ENCODE results near the gene VGF. TPM values are rescaled to one million over a fixed set of nuclear protein-coding genes. Genes with fewer than 3 reads are reported as not detected.

Gene VGF
- total RNA-seq, 1 experiment from 2014 or later, result 4.4 TPM

GRCh38 chr7:101211501-101211900 lies 46.1 kb upstream of the VGF start:
- ATAC-seq (no peak), DNase-seq (ENCODE audit: low read depth, low spot score) (no peak)
- no peak for TF ChIP-seq CTCF (IDR thresholded peaks at IDR 0.05)
- TF ChIP-seq TCF7L2 (IDR thresholded peaks at IDR 0.05; ENCODE audit: low read depth, low read length), result no peak
- no peak for TF ChIP-seq REST (IDR thresholded peaks at IDR 0.05; ENCODE audit: insufficient read depth in 1 of 2, low read depth in 2 of 2, low read length in 1 of 2)
- no peak for TF ChIP-seq SIN3A (IDR thresholded peaks at IDR 0.05; ENCODE audit: borderline replicate concordance, insufficient read depth, low read depth, low read length)
- no peak for TF ChIP-seq POLR2AphosphoS5 (IDR thresholded peaks at IDR 0.05; ENCODE audit: low read depth, low read length)
- no peaks in the 10 kb centered on the region for H3K9me3 ChIP-seq (ENCODE audit: control insufficient read depth, insufficient read depth, low read depth, low read length)
- peaks cover 7% of the 10 kb centered on the region; the same call in 1 of the 2 replicates for H3K4me1 ChIP-seq (ENCODE audit: control insufficient read depth, insufficient read depth, low read length)
- ChIA-PET POLR2A (no interaction called here), CTCF (no interaction called here)
- H3K36me3 ChIP-seq (ENCODE audit: control insufficient read depth, insufficient read depth, low read length), result no peaks in the 10 kb centered on the region; the same call in 1 of the 2 replicates
- no peak overlapping the region for H3K27ac ChIP-seq (ENCODE audit: low read length)
- H3K4me3 ChIP-seq (ENCODE audit: low read depth in 2 of 2, low read length in 2 of 2), result no peak overlapping the region
- in situ Hi-C loops (cut with HindIII; ENCODE audit: low pct_unique_long_range_greater_than_20kb, low sequenced_read_pairs), result no loop called here
- BruUV-seq (replicated peaks), result no TSS peak
- intact Hi-C loops (cut with micrococcal nuclease; ENCODE audit: unreplicated experiment), result no loop called here
- no peaks in the 10 kb centered on the region for H3K27me3 ChIP-seq (ENCODE audit: control insufficient read depth, insufficient read depth, low read length)

GRCh38 chr7:101210143-101210542 lies 44.8 kb upstream of the VGF start:
- no peaks in the 10 kb centered on the region for H3K27me3 ChIP-seq (ENCODE audit: control insufficient read depth, insufficient read depth, low read length)
- POLR2A ChIA-PET, result no interaction called here
- no peak for TF ChIP-seq CTCF (IDR thresholded peaks at IDR 0.05)
- no peak for TF ChIP-seq TCF7L2 (IDR thresholded peaks at IDR 0.05; ENCODE audit: low read depth, low read length)
- no peak for TF ChIP-seq REST (IDR thresholded peaks at IDR 0.05; ENCODE audit: insufficient read depth in 1 of 2, low read depth in 2 of 2, low read length in 1 of 2)
- no peak for TF ChIP-seq SIN3A (IDR thresholded peaks at IDR 0.05; ENCODE audit: borderline replicate concordance, insufficient read depth, low read depth, low read length)
- no peak for TF ChIP-seq POLR2AphosphoS5 (IDR thresholded peaks at IDR 0.05; ENCODE audit: low read depth, low read length)
- in situ Hi-C loops (cut with HindIII; ENCODE audit: low pct_unique_long_range_greater_than_20kb, low sequenced_read_pairs) (no loop called here), intact Hi-C loops (cut with micrococcal nuclease; ENCODE audit: unreplicated experiment) (no loop called here)
- no peak overlapping the region for H3K27ac ChIP-seq (ENCODE audit: low read length)
- CTCF ChIA-PET, result no interaction called here
- no TSS peak for BruUV-seq (replicated peaks)
- no peak overlapping the region for H3K4me3 ChIP-seq (ENCODE audit: low read depth in 2 of 2, low read length in 2 of 2)
- ATAC-seq (no peak), DNase-seq (ENCODE audit: low read depth, low spot score) (no peak)
- H3K36me3 ChIP-seq (ENCODE audit: control insufficient read depth, insufficient read depth, low read length), result no peaks in the 10 kb centered on the region
- H3K4me1 ChIP-seq (ENCODE audit: control insufficient read depth, insufficient read depth, low read length), result peaks cover 5% of the 10 kb centered on the region; the same call in 1 of the 2 replicates
- no peaks in the 10 kb centered on the region for H3K9me3 ChIP-seq (ENCODE audit: control insufficient read depth, insufficient read depth, low read depth, low read length)

All from Panc1 (cell line).